AG09319 (cell line): ENCODE measurements around the gene MPHOSPH10.
"Not testable (repeated sequence)": the region's sequence is repeated elsewhere in the genome, so short reads cannot be mapped to it uniquely, and the experiment has no call there.

ENCODE experiments used
- DNase-seq: peaks from one replicate; pipeline ENCODE4 v3.0.0-alpha.2; 2010; ENCODE audit warnings: low read depth; ENCODE audit errors: extremely low read depth
- CTCF ChIP-seq: IDR thresholded peaks from 2 replicates; pipeline ENCODE4 v1.5.1; 2011; ENCODE audit warnings: low read depth, mild to moderate bottlenecking, inconsistent platforms, low read length, moderate library complexity

The MPHOSPH10 gene

GRCh38 chr2:71166812-71167211 is 36.4 kb downstream of the MPHOSPH10 start:
- TF ChIP-seq CTCF: no peak
- no peak for DNase-seq

GRCh38 chr2:71173096-71173495 is 42.7 kb downstream of the MPHOSPH10 start:
- no peak for TF ChIP-seq CTCF
- DNase-seq: no peak

GRCh38 chr2:71174207-71174606 is 43.8 kb downstream of the MPHOSPH10 start:
- no peak for DNase-seq
- TF ChIP-seq CTCF: no peak

GRCh38 chr2:71178836-71179235 is 48.4 kb downstream of the MPHOSPH10 start:
- DNase-seq: not testable (repeated sequence)

- TF ChIP-seq CTCF: no peak
- no peak for DNase-seq
These were observed 50.9 kb downstream of the MPHOSPH10 start for GRCh38 chr2:71181316-71181715.

GRCh38 chr2:71183306-71184115 is 53.1 kb downstream of the MPHOSPH10 start:
- not testable (repeated sequence) for DNase-seq

GRCh38 chr2:71186973-71187372 is 56.5 kb downstream of the MPHOSPH10 start:
- TF ChIP-seq CTCF: no peak
- no peak for DNase-seq

GRCh38 chr2:71187589-71187988 is 57.2 kb downstream of the MPHOSPH10 start:
- DNase-seq: no peak
- TF ChIP-seq CTCF: no peak
